ENCODE results near the gene ADGRG6.
"Not testable (repeated sequence)": the region's sequence is repeated elsewhere in the genome, so short reads cannot be mapped to it uniquely, and the experiment has no call there.

The ADGRG6 gene

DNA sequence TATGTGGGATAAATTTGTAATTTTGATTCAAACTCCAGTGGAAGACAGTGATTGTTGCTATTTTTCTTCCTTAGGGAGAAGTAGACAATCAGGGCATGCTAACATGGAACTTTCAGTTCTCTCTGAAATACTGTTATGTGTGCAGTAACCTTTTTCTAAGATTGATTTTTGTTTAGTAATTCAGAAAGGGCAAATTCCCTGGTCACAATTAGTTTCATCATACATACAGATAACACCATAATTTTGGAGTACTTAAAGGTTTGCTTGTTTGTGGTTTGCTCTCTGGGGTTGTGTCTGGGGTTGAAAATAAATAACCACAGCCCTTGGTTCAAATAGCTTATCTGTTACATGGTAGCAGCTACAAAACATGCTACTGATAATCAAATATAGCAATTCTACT is 34.4 kb downstream of the ADGRG6 start:
- CTCF ChIA-PET, result no interaction called here
- H3K9me3 Mint-ChIP-seq, result no peaks in the 10 kb centered on the region
- DNase-seq, result no peak
- H3K27me3 Mint-ChIP-seq, result no peaks in the 10 kb centered on the region
- no peak overlapping the region for H3K27ac Mint-ChIP-seq
- H3K4me1 Mint-ChIP-seq, result peaks cover 6% of the 10 kb centered on the region
- no peak overlapping the region for H3K4me3 Mint-ChIP-seq
- H3K36me3 Mint-ChIP-seq, result no peaks in the 10 kb centered on the region

DNA sequence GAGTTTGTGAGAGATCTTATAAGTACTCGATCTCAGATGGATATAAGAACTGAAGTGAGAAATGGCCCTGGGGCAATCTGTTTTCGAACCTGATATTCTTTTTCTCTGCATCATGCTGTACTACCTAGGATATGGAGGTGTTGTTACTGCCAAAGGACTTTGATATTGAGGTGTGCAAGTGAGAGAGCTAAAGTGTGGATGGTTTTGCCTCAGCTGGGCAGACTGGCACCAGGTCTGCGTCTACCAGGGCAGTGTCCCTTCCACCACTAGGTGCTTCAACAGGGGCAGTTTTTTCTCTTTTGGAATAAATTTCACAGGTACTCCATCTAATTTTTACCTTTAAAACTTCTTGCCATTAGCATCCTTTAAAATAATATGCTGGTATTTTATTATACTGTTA is 35.0 kb downstream of the ADGRG6 start:
- Mint-ChIP-seq H3K36me3 (no peaks in the 10 kb centered on the region), H3K27me3 (no peaks in the 10 kb centered on the region), H3K4me1 (no peaks in the 10 kb centered on the region), H3K27ac (no peak overlapping the region), H3K4me3 (no peak overlapping the region), H3K9me3 (no peaks in the 10 kb centered on the region)
- CTCF ChIA-PET, result no interaction called here
- no peak for DNase-seq

GRCh38 chr6:142339113-142339512 is 37.3 kb downstream of the ADGRG6 start:
- no peak for DNase-seq
- Mint-ChIP-seq H3K27me3 (no peaks in the 10 kb centered on the region), H3K4me3 (no peak overlapping the region), H3K4me1 (no peaks in the 10 kb centered on the region), H3K9me3 (no peaks in the 10 kb centered on the region), H3K36me3 (no peaks in the 10 kb centered on the region), H3K27ac (no peak overlapping the region)
- CTCF ChIA-PET, result no interaction called here

DNA sequence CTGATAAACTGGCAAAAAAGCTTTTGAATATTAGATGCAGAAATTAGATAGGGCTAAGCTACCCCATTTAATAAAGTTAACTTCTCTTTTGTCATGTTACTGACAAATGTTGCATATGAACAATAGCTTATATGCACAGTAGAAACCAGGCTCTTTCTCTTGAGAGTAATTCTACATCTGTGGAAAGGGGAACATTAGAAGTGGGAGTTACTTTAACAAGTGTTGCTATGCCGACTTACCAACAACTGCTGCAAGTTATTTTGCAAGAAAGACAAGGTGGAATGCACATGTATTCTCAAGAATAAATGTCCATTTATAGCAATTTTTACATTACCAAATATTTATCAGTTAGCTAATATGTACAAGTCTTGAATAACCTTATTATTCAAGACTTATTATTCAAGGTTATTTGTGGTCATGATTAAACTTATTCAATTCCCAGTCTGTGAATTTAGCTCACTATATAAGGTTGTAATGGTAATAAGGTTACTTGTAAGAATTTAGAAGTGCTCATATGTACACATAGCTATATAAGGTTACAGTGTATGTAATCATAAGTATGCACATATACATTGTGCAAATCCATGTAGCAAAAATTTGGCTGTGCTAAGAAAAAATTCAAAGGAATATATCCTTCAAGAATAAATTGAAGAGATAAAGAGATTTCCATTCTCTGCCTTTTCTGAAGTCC is 38.3 kb downstream of the ADGRG6 start:
- Mint-ChIP-seq H3K27ac (no peak overlapping the region), H3K4me3 (no peak overlapping the region), H3K9me3 (no peaks in the 10 kb centered on the region), H3K36me3 (no peaks in the 10 kb centered on the region), H3K4me1 (no peaks in the 10 kb centered on the region), H3K27me3 (no peaks in the 10 kb centered on the region)
- CTCF ChIA-PET, result no interaction called here
- no peak for DNase-seq

- DNase-seq, result no peak
- CTCF ChIA-PET, result no interaction called here
- H3K4me1 Mint-ChIP-seq, result no peaks in the 10 kb centered on the region
- no peak overlapping the region for H3K4me3 Mint-ChIP-seq
- no peaks in the 10 kb centered on the region for H3K27me3 Mint-ChIP-seq
- H3K36me3 Mint-ChIP-seq, result no peaks in the 10 kb centered on the region
- no peak overlapping the region for H3K27ac Mint-ChIP-seq
- H3K9me3 Mint-ChIP-seq, result no peaks in the 10 kb centered on the region
Measured at GRCh38 chr6:142341855-142342330, 40.1 kb downstream of the ADGRG6 start.

- Mint-ChIP-seq H3K36me3 (no peaks in the 10 kb centered on the region), H3K27ac (no peak overlapping the region)
- CTCF ChIA-PET, result no interaction called here
Measured at GRCh38 chr6:142342986-142343385, 41.2 kb downstream of the ADGRG6 start.

DNA sequence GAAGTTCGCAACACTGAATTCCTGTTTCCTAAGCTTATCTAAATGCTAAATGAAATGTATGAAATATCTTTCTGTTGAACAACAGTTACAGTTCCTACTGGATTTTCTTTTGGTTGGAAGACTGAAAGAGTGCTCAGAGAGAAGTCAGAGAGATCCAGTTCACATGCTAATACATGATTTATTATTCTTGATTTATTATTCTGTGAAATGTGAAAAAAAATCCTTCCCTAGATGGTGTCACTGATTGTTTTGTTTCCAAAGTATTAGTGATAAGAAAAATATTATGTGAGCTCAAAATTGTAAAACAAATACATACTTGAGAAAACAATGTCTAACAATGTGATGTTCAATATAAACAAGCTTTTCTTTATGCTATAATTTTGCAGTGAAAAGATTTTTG is 42.1 kb downstream of the ADGRG6 start:
- no peak overlapping the region for H3K4me3 Mint-ChIP-seq
- H3K9me3 Mint-ChIP-seq, result no peaks in the 10 kb centered on the region
- CTCF ChIA-PET, result no interaction called here
- no peak for DNase-seq
- H3K27ac Mint-ChIP-seq, result no peak overlapping the region
- no peaks in the 10 kb centered on the region for H3K27me3 Mint-ChIP-seq
- no peaks in the 10 kb centered on the region for H3K4me1 Mint-ChIP-seq
- H3K36me3 Mint-ChIP-seq, result no peaks in the 10 kb centered on the region

More at GRCh38 chr6:142342986-142343385, 41.2 kb downstream of the ADGRG6 start:
- DNase-seq, result no peak
- H3K4me1 Mint-ChIP-seq, result no peaks in the 10 kb centered on the region
- H3K4me3 Mint-ChIP-seq, result no peak overlapping the region
- no peaks in the 10 kb centered on the region for H3K27me3 Mint-ChIP-seq
- H3K9me3 Mint-ChIP-seq, result no peaks in the 10 kb centered on the region

DNA sequence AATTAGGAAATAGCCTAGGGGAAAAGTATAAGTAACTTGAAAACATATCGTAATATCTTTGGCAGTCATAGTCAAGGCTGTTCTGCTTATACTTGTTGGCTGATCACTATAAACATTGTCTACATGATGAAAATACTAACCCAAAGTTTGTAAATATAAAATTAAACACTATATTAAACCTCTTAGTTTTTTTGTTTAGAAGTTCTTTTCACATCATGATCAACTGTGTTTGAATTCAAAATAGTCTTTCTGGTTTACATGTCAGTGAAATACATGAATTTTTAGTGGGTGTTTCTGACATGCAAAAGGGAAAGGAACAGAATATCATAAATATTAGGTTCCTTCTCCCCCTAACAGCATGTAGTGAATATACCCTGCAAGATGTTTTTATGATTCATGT is 43.5 kb downstream of the ADGRG6 start:
- CTCF ChIA-PET, result no interaction called here
- Mint-ChIP-seq H3K36me3 (no peaks in the 10 kb centered on the region), H3K4me3 (no peak overlapping the region), H3K9me3 (no peaks in the 10 kb centered on the region), H3K27ac (no peak overlapping the region), H3K27me3 (no peaks in the 10 kb centered on the region), H3K4me1 (no peaks in the 10 kb centered on the region)
- DNase-seq, result no peak

GRCh38 chr6:142346166-142346565 is 44.4 kb downstream of the ADGRG6 start:
- H3K4me1 Mint-ChIP-seq, DNase-seq, H3K4me3 Mint-ChIP-seq, H3K27ac Mint-ChIP-seq, H3K9me3 Mint-ChIP-seq, H3K27me3 Mint-ChIP-seq, H3K36me3 Mint-ChIP-seq, CTCF ChIA-PET: not testable (repeated sequence)

- CTCF ChIA-PET, result interaction anchor here (0.6 kb wide), 1 partner anchor 27 kb away, joined by 4 read pairs; no protein-coding TSS in a partner anchor
- Mint-ChIP-seq H3K27me3 (no peaks in the 10 kb centered on the region), H3K36me3 (no peaks in the 10 kb centered on the region), H3K4me1 (no peaks in the 10 kb centered on the region), H3K27ac (no peak overlapping the region), H3K9me3 (no peaks in the 10 kb centered on the region), H3K4me3 (no peak overlapping the region)
- no peak for DNase-seq
Measured at GRCh38 chr6:142349215-142349823, 47.5 kb downstream of the ADGRG6 start.

DNA sequence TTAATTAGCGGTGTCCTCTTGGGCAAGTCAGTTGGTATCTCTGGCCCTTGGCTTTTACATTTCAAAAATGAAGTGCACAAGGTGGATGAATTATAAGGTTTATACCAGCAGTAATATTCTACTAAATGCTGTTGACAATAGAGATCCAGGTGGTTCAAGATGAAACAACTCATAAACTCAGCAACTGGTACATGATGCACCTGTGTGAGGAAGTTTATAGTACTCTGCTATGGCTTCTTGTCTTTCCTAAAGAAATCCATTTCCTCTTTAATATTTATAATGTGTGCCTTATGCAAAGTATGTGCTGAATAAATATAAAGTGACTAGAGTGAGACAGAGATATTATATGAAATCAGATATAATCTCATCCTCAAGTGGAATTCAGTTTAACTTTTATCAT is 48.5 kb downstream of the ADGRG6 start:
- CTCF ChIA-PET, result no interaction called here
- Mint-ChIP-seq H3K36me3 (no peaks in the 10 kb centered on the region), H3K9me3 (no peaks in the 10 kb centered on the region), H3K4me3 (no peak overlapping the region), H3K27me3 (no peaks in the 10 kb centered on the region), H3K27ac (no peak overlapping the region), H3K4me1 (no peaks in the 10 kb centered on the region)
- no peak for DNase-seq

GRCh38 chr6:142353690-142354089 is 51.9 kb downstream of the ADGRG6 start:
- no peaks in the 10 kb centered on the region for H3K27me3 Mint-ChIP-seq
- H3K36me3 Mint-ChIP-seq, result no peaks in the 10 kb centered on the region
- DNase-seq, result no peak
- no peak overlapping the region for H3K27ac Mint-ChIP-seq
- H3K4me1 Mint-ChIP-seq, result peaks cover 2% of the 10 kb centered on the region
- no peak overlapping the region for H3K4me3 Mint-ChIP-seq
- CTCF ChIA-PET, result no interaction called here
- no peaks in the 10 kb centered on the region for H3K9me3 Mint-ChIP-seq

DNA sequence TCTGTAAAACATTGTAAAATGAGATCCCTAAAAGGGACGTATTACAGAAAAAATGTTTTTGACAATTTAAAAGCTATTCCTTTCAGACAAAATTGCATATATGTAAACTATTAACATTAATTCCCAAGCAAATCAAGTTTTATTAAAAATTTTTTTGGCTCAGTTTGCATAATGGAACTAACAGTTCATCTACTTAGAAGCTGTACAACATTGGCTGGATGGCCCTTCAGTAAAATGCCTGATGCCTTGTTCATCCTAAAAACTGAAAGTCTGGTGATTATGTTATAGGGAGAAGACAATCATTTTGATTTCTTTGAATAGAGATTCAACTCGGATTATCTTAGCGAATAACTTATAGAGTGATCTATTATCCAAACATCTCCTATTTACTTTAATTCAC is 52.8 kb downstream of the ADGRG6 start:
- H3K4me1 Mint-ChIP-seq, result peaks cover 2% of the 10 kb centered on the region
- H3K4me3 Mint-ChIP-seq, result no peak overlapping the region
- H3K27ac Mint-ChIP-seq, result no peak overlapping the region
- CTCF ChIA-PET, result interaction anchor here (0.6 kb wide), 1 partner anchor 208 kb away, joined by 3 read pairs; the partner anchor contains the start of gene NMBR
- no peak for DNase-seq
- no peaks in the 10 kb centered on the region for H3K9me3 Mint-ChIP-seq
- H3K27me3 Mint-ChIP-seq, result no peaks in the 10 kb centered on the region
- no peaks in the 10 kb centered on the region for H3K36me3 Mint-ChIP-seq

- no peak overlapping the region for H3K27ac Mint-ChIP-seq
Measured at GRCh38 chr6:142355520-142356174, 53.8 kb downstream of the ADGRG6 start.

More at GRCh38 chr6:142355520-142356174, 53.8 kb downstream of the ADGRG6 start:
- CTCF ChIA-PET, result no interaction called here
- Mint-ChIP-seq H3K36me3 (no peaks in the 10 kb centered on the region), H3K27me3 (no peaks in the 10 kb centered on the region), H3K9me3 (no peaks in the 10 kb centered on the region), H3K4me3 (no peak overlapping the region), H3K4me1 (peaks cover 2% of the 10 kb centered on the region)
- DNase-seq, result no peak

Data from activated naive CD4-positive, alpha-beta T cell treated with anti-CD3 and anti-CD28 coated beads, Interleukin-2, amount 10 ng/mL, durations not matched to agents 7 days and 5 days (primary cell).